SK-N-SH (cell line): ENCODE measurements around the gene DHX35. TPM values are rescaled to one million over a fixed set of nuclear protein-coding genes. Genes with fewer than 3 reads are reported as not detected.

Experiments used
- CTCF ChIA-PET: fragments of 300-600, 350-600 bp; formaldehyde crosslinking; extraction: SDS; loops from one replicate; lab custom pipeline; 2021; lab: Yijun Ruan, JAX
- POLR2A ChIA-PET: fragments of 350-600 bp; sonication (Branson Sonifier 250); formaldehyde crosslinking; extraction: SDS; loops from one replicate; lab custom pipeline; 2020; ENCODE audit warnings: antibody characterized with exemption, inconsistent platforms; lab: Yijun Ruan, JAX
- DNase-seq: peaks from one replicate; pipeline ENCODE4 v3.0.0; 2012
- H2AFZ ChIP-seq: fragments of 200-600 bp; sonication (generic); 2 replicates; pipeline ENCODE4 v1.8.1; 2016; ENCODE audit warnings: antibody characterized with exemption, mild to moderate bottlenecking, low read depth
- H3F3A ChIP-seq: fragments of 200-600 bp; sonication (generic); replicated peaks from 2 replicates; pipeline ENCODE3; 2016; ENCODE audit warnings: antibody characterized with exemption, mild to moderate bottlenecking; ENCODE audit not compliant: insufficient read depth
- H3K27ac ChIP-seq, 2 experiments: fragments of 200-500 bp in 1 of 2; fragments of 200-600 bp in 1 of 2; sonication (Bioruptor generic) in 1 of 2; sonication (generic), shearing (Covaris generic) in 1 of 2; 2 replicates each; pipeline versions ENCODE4 v1.5.1 to v1.6.1; 2014 to 2016; ENCODE audit warnings: low read depth in 2 of 2, inconsistent platforms in 1 of 2, low read length in 1 of 2, mild to moderate bottlenecking in 1 of 2, mixed read lengths in 1 of 2
- H3K27me3 ChIP-seq: fragments of 200-600 bp; sonication (generic), shearing (Covaris generic); 2 replicates; pipeline ENCODE4 v1.6.1; 2016; ENCODE audit warnings: mixed run types; ENCODE audit not compliant: insufficient read depth
- H3K36me3 ChIP-seq, 2 experiments: fragments of 200-500 bp in 1 of 2; fragments of 200-600 bp in 1 of 2; sonication (Bioruptor generic) in 1 of 2; sonication (generic) in 1 of 2; replicated peaks in 1 of 2; 2 replicates each; pipeline versions ENCODE3 to v1.5.1; 2014 to 2016; ENCODE audit warnings: low read length in 1 of 2, mild to moderate bottlenecking in 1 of 2; ENCODE audit not compliant: insufficient read depth in 2 of 2, control insufficient read depth in 1 of 2
- H3K4me1 ChIP-seq, 2 experiments: fragments of 200-500 bp in 1 of 2; fragments of 200-600 bp in 1 of 2; sonication (Bioruptor generic) in 1 of 2; sonication (generic), shearing (Covaris generic) in 1 of 2; 2 replicates each; pipeline versions ENCODE4 v1.5.1 to v1.6.1; 2014 to 2016; ENCODE audit warnings: low read depth in 1 of 2, low read length in 1 of 2, mixed run types in 1 of 2; ENCODE audit not compliant: insufficient read depth in 2 of 2, control insufficient read depth in 1 of 2
- H3K4me2 ChIP-seq: fragments of 200-600 bp; sonication (generic), shearing (Covaris generic); 2 replicates; pipeline ENCODE4 v1.6.1; 2017; ENCODE audit warnings: mixed run types
- H3K4me3 ChIP-seq, 2 experiments: fragments of 200-500 bp in 1 of 2; fragments of 200-600 bp in 1 of 2; sonication (Bioruptor generic) in 1 of 2; sonication (generic), shearing (Covaris generic) in 1 of 2; 2 replicates each; pipeline versions ENCODE4 v1.5.1 to v1.8.1; 2014 to 2016; ENCODE audit warnings: low read depth in 2 of 2, inconsistent platforms in 1 of 2, low read length in 1 of 2, mild to moderate bottlenecking in 1 of 2, mixed read lengths in 1 of 2, moderate library complexity in 1 of 2
- H3K79me2 ChIP-seq: fragments of 200-600 bp; sonication (generic); 2 replicates; pipeline ENCODE4 v1.8.1; 2017; ENCODE audit warnings: mild to moderate bottlenecking; ENCODE audit not compliant: insufficient read depth
- H3K9ac ChIP-seq: fragments of 200-600 bp; sonication (generic); 2 replicates; pipeline ENCODE4 v1.6.1; 2017; ENCODE audit warnings: mixed run types
- H3K9me2 ChIP-seq: fragments of 200-600 bp; sonication (generic); 2 replicates; pipeline ENCODE4 v1.6.1; 2017; ENCODE audit warnings: mixed run types
- H3K9me3 ChIP-seq: fragments of 200-600 bp; sonication (generic); 2 replicates; pipeline ENCODE4 v1.6.1; 2017; ENCODE audit warnings: mixed run types, mild to moderate bottlenecking, moderate library complexity
- H4K20me1 ChIP-seq: fragments of 200-600 bp; sonication (generic); 2 replicates; pipeline ENCODE4 v1.6.1; 2017; ENCODE audit warnings: mild to moderate bottlenecking, mixed run types; ENCODE audit not compliant: insufficient read depth
- CHD2 ChIP-seq: fragments of 150-350 bp; IDR thresholded peaks from 2 replicates; pipeline ENCODE4 v1.6.1; 2018; ENCODE audit warnings: low read length; ENCODE audit not compliant: partially characterized antibody
- ELF1 ChIP-seq: IDR thresholded peaks from 2 replicates; pipeline ENCODE4 v1.4.0; 2012
- EP300 ChIP-seq, 2 experiments: IDR thresholded peaks; 2 replicates each; pipeline versions ENCODE4 v1.4.0 to v1.6.1; 2012; ENCODE audit warnings: borderline replicate concordance in 1 of 2, low read depth in 1 of 2, low read length in 1 of 2
- EZH2phosphoT487 ChIP-seq: fragments of 200-600 bp; sonication (generic); IDR thresholded peaks from 2 replicates; pipeline ENCODE4 v1.6.1; 2017; ENCODE audit warnings: low read depth, mixed run types, mild to moderate bottlenecking, antibody characterized with exemption, moderate library complexity, borderline replicate concordance
- FOSL2 ChIP-seq: IDR thresholded peaks from 2 replicates; pipeline ENCODE4 v1.4.0; 2012; ENCODE audit warnings: low read depth, mild to moderate bottlenecking, moderate library complexity, borderline replicate concordance
- FOXM1 ChIP-seq: IDR thresholded peaks from 2 replicates; pipeline ENCODE4 v1.4.0; 2012; ENCODE audit warnings: low read depth, mild to moderate bottlenecking
- JUND ChIP-seq: IDR thresholded peaks from 2 replicates; pipeline ENCODE4 v1.4.0; 2012
- MEF2A ChIP-seq: IDR thresholded peaks from 2 replicates; pipeline ENCODE4 v1.4.0; 2012; ENCODE audit warnings: low read depth, borderline replicate concordance
- MXI1 ChIP-seq: IDR thresholded peaks from 2 replicates; pipeline ENCODE4 v1.6.1; 2012; ENCODE audit warnings: mild to moderate bottlenecking, low read depth, low read length, improper control_type of control experiment
- NRF1 ChIP-seq: IDR thresholded peaks from 2 replicates; pipeline ENCODE4 v1.6.1; 2012; ENCODE audit warnings: low read depth, mild to moderate bottlenecking, low read length
- RAD21 ChIP-seq: IDR thresholded peaks from 2 replicates; pipeline ENCODE4 v1.6.1; 2012; ENCODE audit warnings: mild to moderate bottlenecking, low read length
- RCOR1 ChIP-seq: fragments of 150-350 bp; IDR thresholded peaks from 2 replicates; pipeline ENCODE4 v1.6.1; 2017; ENCODE audit warnings: antibody characterized with exemption, low read length
- RFX5 ChIP-seq: IDR thresholded peaks from 2 replicates; pipeline ENCODE4 v1.6.1; 2012; ENCODE audit warnings: mild to moderate bottlenecking, improper control_type of control experiment, low read length
- SMC3 ChIP-seq: IDR thresholded peaks from 2 replicates; pipeline ENCODE4 v1.6.1; 2012; ENCODE audit warnings: low read depth, low read length, improper control_type of control experiment
- TCF12 ChIP-seq: IDR thresholded peaks from 2 replicates; pipeline ENCODE4 v1.4.0; 2012
- WGBS: methylation state at CpG from one replicate; pipeline ENCODE4 v1.1.6; 2017; ENCODE audit warnings: low lambda C conversion rate; 5-methylcytosine and 5-hydroxymethylcytosine counted together
- polyA plus RNA-seq, 3 experiments: library from polyadenylated mRNA; depleted of rRNA; stranded (reverse); fragments of >200 nt; gene quantifications; 2 replicates each; pipeline ENCODE4 v1.2.3, GENCODE V29; 2012
- TF ChIP-seq, protein P1 (sequence below): fragments of 150-350 bp; IDR thresholded peaks from 2 replicates; pipeline ENCODE4 v1.6.1; 2017; ENCODE audit warnings: antibody characterized with exemption, low read length, low read depth, borderline replicate concordance
- TF ChIP-seq, protein P2 (sequence below): IDR thresholded peaks from 2 replicates; pipeline ENCODE4; 2012
- TF ChIP-seq, protein P3 (sequence below): IDR thresholded peaks from 2 replicates; pipeline ENCODE4 v1.4.0; 2012; ENCODE audit warnings: low read depth, borderline replicate concordance

The DHX35 gene
- polyA plus RNA-seq, 1 of the 3 experiments (the other 2 are of a cell fraction), result 17.1 TPM

DNA sequence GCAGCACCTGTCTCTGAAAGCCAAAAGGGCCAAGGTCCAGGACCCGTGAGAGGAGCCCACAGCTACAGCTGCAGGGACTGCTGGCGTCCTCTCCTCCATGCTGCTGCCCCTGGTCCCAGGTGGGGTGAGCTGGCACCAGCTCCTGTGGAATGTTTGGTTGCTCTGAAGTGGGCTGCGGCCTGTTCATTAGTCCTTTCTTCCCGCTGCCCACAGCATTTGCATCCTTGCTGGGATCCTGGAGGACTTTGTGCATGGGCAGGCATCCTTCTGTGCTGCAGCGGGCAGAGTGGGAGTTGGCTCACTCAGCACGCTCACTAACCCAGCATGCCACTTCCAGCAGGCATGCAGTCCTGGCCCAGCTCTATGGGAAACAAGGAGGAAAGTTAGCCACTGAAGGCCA lies 76.4 kb downstream of the DHX35 start:
- no peak for DNase-seq
- H3K27ac ChIP-seq, result no peak overlapping the region
- no peak overlapping the region for H3K9ac ChIP-seq
- peaks cover 14% of the 10 kb centered on the region for H3F3A ChIP-seq
- H3K9me3 ChIP-seq, result no peaks in the 10 kb centered on the region
- no peaks in the 10 kb centered on the region for H3K79me2 ChIP-seq
- H3K36me3 ChIP-seq, result peaks cover 17 to 59% of the 10 kb centered on the region in 2 experiments
- TF ChIP-seq MEF2A (no peak), NRF1 (no peak), JUND (no peak), TCF12 (no peak), FOXM1 (no peak)
- no peak overlapping the region for H3K4me3 ChIP-seq
- peaks cover 10% of the 10 kb centered on the region; the same call in 1 of the 2 replicates for H4K20me1 ChIP-seq
- POLR2A ChIA-PET, result no interaction called here
- H2AFZ ChIP-seq, result no peak overlapping the region
- H3K4me2 ChIP-seq, result no peak overlapping the region
- no peaks in the 10 kb centered on the region for H3K9me2 ChIP-seq
- CTCF ChIA-PET, result interaction anchor here (0.6 to 6.4 kb wide), 6 partner anchors 12 to 215 kb away, joined by 3 to 84 read pairs (median 3); no protein-coding TSS in a partner anchor
- peaks cover 13 to 22% of the 10 kb centered on the region in 2 experiments; a peak in 2 of 4 replicates for H3K4me1 ChIP-seq
- WGBS, result 90% methylated on average over 5 of the region's 6 CpGs
- H3K27me3 ChIP-seq, result no peaks in the 10 kb centered on the region

DNA sequence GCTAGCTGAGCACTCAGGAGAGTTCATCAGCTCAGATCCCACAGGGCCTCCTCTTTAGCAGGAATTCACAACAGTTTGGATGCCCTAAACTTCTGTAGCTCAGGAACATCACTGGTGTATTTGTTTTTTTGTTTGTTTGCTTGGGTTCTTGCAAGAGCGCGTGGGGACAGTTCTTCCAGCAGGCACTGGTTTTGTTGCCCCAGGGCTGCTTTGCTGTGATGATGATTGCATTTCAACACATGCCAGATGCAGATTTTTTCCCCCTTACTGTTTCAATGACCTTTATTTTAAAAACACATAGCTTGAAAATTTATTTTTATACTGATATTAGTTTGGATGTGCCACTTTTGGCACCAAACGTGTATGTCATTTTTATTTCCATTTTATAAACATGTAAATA lies 77.1 kb downstream of the DHX35 start:
- H3F3A ChIP-seq, result peaks cover 14% of the 10 kb centered on the region
- ChIA-PET CTCF (interaction anchor here (0.7 to 6.4 kb wide), 4 partner anchors 11 to 118 kb away, joined by 3 to 84 read pairs (median 6); no protein-coding TSS in a partner anchor), POLR2A (no interaction called here)
- H3K4me2 ChIP-seq, result no peak overlapping the region
- H3K4me1 ChIP-seq, result peaks cover 13 to 22% of the 10 kb centered on the region in 2 experiments; a peak in 2 of 4 replicates
- H3K27me3 ChIP-seq, result no peaks in the 10 kb centered on the region
- 92% methylated on average over 3 of the region's 3 CpGs for WGBS
- H3K9me3 ChIP-seq, result no peaks in the 10 kb centered on the region
- no peaks in the 10 kb centered on the region for H3K9me2 ChIP-seq
- H3K27ac ChIP-seq, result no peak overlapping the region
- no peak overlapping the region for H3K9ac ChIP-seq
- no peak overlapping the region for H3K4me3 ChIP-seq
- peaks cover 10% of the 10 kb centered on the region; the same call in 1 of the 2 replicates for H4K20me1 ChIP-seq
- no peak overlapping the region for H2AFZ ChIP-seq
- DNase-seq, result no peak
- peaks cover 19 to 51% of the 10 kb centered on the region in 2 experiments for H3K36me3 ChIP-seq
- no peaks in the 10 kb centered on the region for H3K79me2 ChIP-seq
- no peak for TF ChIP-seq FOSL2
- no peak for TF ChIP-seq TCF12
- no peak for TF ChIP-seq RAD21
- no peak for TF ChIP-seq SMC3
- TF ChIP-seq FOXM1, result no peak
- no peak for TF ChIP-seq RFX5
- TF ChIP-seq MEF2A, result no peak
- no peak for TF ChIP-seq MXI1
- TF ChIP-seq, protein P1, sequence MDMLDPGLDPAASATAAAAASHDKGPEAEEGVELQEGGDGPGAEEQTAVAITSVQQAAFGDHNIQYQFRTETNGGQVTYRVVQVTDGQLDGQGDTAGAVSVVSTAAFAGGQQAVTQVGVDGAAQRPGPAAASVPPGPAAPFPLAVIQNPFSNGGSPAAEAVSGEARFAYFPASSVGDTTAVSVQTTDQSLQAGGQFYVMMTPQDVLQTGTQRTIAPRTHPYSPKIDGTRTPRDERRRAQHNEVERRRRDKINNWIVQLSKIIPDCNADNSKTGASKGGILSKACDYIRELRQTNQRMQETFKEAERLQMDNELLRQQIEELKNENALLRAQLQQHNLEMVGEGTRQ, result no peak
- no peak for TF ChIP-seq JUND
- no peak for TF ChIP-seq RCOR1
- TF ChIP-seq, protein P2, sequence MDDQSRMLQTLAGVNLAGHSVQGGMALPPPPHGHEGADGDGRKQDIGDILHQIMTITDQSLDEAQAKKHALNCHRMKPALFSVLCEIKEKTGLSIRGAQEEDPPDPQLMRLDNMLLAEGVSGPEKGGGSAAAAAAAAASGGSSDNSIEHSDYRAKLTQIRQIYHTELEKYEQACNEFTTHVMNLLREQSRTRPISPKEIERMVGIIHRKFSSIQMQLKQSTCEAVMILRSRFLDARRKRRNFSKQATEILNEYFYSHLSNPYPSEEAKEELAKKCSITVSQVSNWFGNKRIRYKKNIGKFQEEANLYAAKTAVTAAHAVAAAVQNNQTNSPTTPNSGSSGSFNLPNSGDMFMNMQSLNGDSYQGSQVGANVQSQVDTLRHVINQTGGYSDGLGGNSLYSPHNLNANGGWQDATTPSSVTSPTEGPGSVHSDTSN, result no peak
- TF ChIP-seq, protein P3, sequence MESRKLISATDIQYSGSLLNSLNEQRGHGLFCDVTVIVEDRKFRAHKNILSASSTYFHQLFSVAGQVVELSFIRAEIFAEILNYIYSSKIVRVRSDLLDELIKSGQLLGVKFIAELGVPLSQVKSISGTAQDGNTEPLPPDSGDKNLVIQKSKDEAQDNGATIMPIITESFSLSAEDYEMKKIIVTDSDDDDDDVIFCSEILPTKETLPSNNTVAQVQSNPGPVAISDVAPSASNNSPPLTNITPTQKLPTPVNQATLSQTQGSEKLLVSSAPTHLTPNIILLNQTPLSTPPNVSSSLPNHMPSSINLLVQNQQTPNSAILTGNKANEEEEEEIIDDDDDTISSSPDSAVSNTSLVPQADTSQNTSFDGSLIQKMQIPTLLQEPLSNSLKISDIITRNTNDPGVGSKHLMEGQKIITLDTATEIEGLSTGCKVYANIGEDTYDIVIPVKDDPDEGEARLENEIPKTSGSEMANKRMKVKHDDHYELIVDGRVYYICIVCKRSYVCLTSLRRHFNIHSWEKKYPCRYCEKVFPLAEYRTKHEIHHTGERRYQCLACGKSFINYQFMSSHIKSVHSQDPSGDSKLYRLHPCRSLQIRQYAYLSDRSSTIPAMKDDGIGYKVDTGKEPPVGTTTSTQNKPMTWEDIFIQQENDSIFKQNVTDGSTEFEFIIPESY, result no peak
- TF ChIP-seq EP300 (IDR thresholded peaks at IDR 0.05; ENCODE audit: borderline replicate concordance in 1 of 2, low read depth in 1 of 2, low read length in 1 of 2), result no peak
- no peak for TF ChIP-seq CHD2
- no peak for TF ChIP-seq ELF1
- no peak for TF ChIP-seq EZH2phosphoT487
